OCI-LY1 (cell line): Measurements from ENCODE around the gene C17orf58.

Source experiments
- H2AFZ ChIP-seq: fragments of 200-600 bp; sonication (generic), shearing (Covaris generic); 2 replicates; pipeline ENCODE4 v1.6.0; 2014; ENCODE audit warnings: antibody characterized with exemption, mild to moderate bottlenecking, low read length
- H3F3A ChIP-seq: fragments of 200-600 bp; sonication (generic), shearing (Covaris generic); 2 replicates; pipeline ENCODE4 v1.6.0; 2014; ENCODE audit warnings: mild to moderate bottlenecking, antibody characterized with exemption, low read length, moderate library complexity; ENCODE audit not compliant: insufficient read depth
- H3K27ac ChIP-seq: fragments of 200-600 bp; sonication (generic); 2 replicates; pipeline ENCODE4 v1.5.1; 2014; ENCODE audit warnings: low read length, mixed run types, mild to moderate bottlenecking, low read depth; ENCODE audit not compliant: poor library complexity, severe bottlenecking
- H3K27me3 ChIP-seq: fragments of 200-600 bp; sonication (generic); 2 replicates; pipeline ENCODE4 v1.6.0; 2014; ENCODE audit warnings: antibody characterized with exemption, mild to moderate bottlenecking, low read length, moderate library complexity; ENCODE audit not compliant: insufficient read depth
- H3K36me3 ChIP-seq: fragments of 200-600 bp; sonication (generic); 2 replicates; pipeline ENCODE4 v1.6.1; 2014; ENCODE audit warnings: mild to moderate bottlenecking, antibody characterized with exemption, low read length, moderate library complexity, mixed read lengths; ENCODE audit not compliant: insufficient read depth
- H3K4me1 ChIP-seq: fragments of 200-600 bp; sonication (generic); 2 replicates; pipeline ENCODE4 v1.5.1; 2014; ENCODE audit warnings: mild to moderate bottlenecking, low read length, moderate library complexity; ENCODE audit not compliant: insufficient read depth, severe bottlenecking
- H3K4me2 ChIP-seq: fragments of 200-600 bp; sonication (generic), shearing (Covaris generic); 2 replicates; pipeline ENCODE4 v1.6.1; 2014; ENCODE audit warnings: low read length
- H3K4me3 ChIP-seq: fragments of 200-600 bp; sonication (generic); 2 replicates; pipeline ENCODE4 v1.5.1; 2014; ENCODE audit warnings: low read length, low read depth, mild to moderate bottlenecking, mixed read lengths; ENCODE audit not compliant: poor library complexity, severe bottlenecking
- H3K79me2 ChIP-seq: fragments of 200-600 bp; shearing (Covaris generic); 2 replicates; pipeline ENCODE4 v1.6.1; 2016; ENCODE audit warnings: mixed run types, low read length, mixed read lengths; ENCODE audit not compliant: insufficient read depth
- H3K9ac ChIP-seq: fragments of 200-600 bp; sonication (generic), shearing (Covaris generic); 2 replicates; pipeline ENCODE4 v1.6.1; 2014; ENCODE audit warnings: mild to moderate bottlenecking, low read length, mixed read lengths
- H3K9me2 ChIP-seq: fragments of 200-600 bp; sonication (generic), shearing (Covaris generic); 2 replicates; pipeline ENCODE4 v1.6.1; 2014; ENCODE audit warnings: low read depth, mild to moderate bottlenecking, low read length, mixed read lengths
- H3K9me3 ChIP-seq: fragments of 200-600 bp; shearing (Covaris generic); 2 replicates; pipeline ENCODE4 v1.6.1; 2014; ENCODE audit warnings: low read length, mixed read lengths
- H4K20me1 ChIP-seq: fragments of 200-600 bp; sonication (generic), shearing (Covaris generic); 2 replicates; pipeline ENCODE4 v1.6.0; 2016; ENCODE audit warnings: mild to moderate bottlenecking, low read length; ENCODE audit not compliant: insufficient read depth
- CTCF ChIP-seq: fragments of 200-600 bp; sonication (generic), shearing (Covaris generic); IDR thresholded peaks from 2 replicates; pipeline ENCODE4 v1.5.1; 2017; ENCODE audit warnings: mild to moderate bottlenecking, antibody characterized with exemption, low read length, moderate library complexity, mixed read lengths
- EZH2 ChIP-seq: fragments of 200-600 bp; sonication (generic), shearing (Covaris generic); IDR thresholded peaks from 2 replicates; pipeline ENCODE4 v1.8.0; 2017; ENCODE audit warnings: borderline replicate concordance, mixed run types, mild to moderate bottlenecking, antibody characterized with exemption, low read length, moderate library complexity, mixed read lengths

The C17orf58 gene

GRCh38 chr17:67992548-67993152 lies 3.6 kb downstream of the C17orf58 start:
- H3K4me2 ChIP-seq = peak overlapping the region; percentile 82
- no peaks in the 10 kb centered on the region for H3K9me3 ChIP-seq
- H3K9me2 ChIP-seq = no peaks in the 10 kb centered on the region
- no peak overlapping the region; the same call in 1 of the 2 replicates for H2AFZ ChIP-seq
- H3K27ac ChIP-seq = peak overlapping the region; percentile 76
- H3K9ac ChIP-seq = peak overlapping the region; percentile 82
- H3F3A ChIP-seq = no peaks in the 10 kb centered on the region; the same call in 1 of the 2 replicates
- no peaks in the 10 kb centered on the region for H3K27me3 ChIP-seq
- no peaks in the 10 kb centered on the region for H4K20me1 ChIP-seq
- no peaks in the 10 kb centered on the region for H3K36me3 ChIP-seq
- H3K4me3 ChIP-seq = peak overlapping the region; percentile 78
- peaks cover 35% of the 10 kb centered on the region for H3K4me1 ChIP-seq
- TF ChIP-seq CTCF (no peak), EZH2 (no peak)
- H3K79me2 ChIP-seq = no peaks in the 10 kb centered on the region

- no peaks in the 10 kb centered on the region; the same call in 1 of the 2 replicates for H3F3A ChIP-seq
- no peak overlapping the region for H3K27ac ChIP-seq
- no peak overlapping the region for H3K9ac ChIP-seq
- no peaks in the 10 kb centered on the region for H3K9me3 ChIP-seq
- H4K20me1 ChIP-seq = no peaks in the 10 kb centered on the region
- H2AFZ ChIP-seq = no peak overlapping the region
- no peak overlapping the region for H3K4me3 ChIP-seq
- no peak overlapping the region for H3K4me2 ChIP-seq
- H3K27me3 ChIP-seq = no peaks in the 10 kb centered on the region
- H3K4me1 ChIP-seq = peaks cover 29% of the 10 kb centered on the region
- H3K9me2 ChIP-seq = no peaks in the 10 kb centered on the region
- no peaks in the 10 kb centered on the region for H3K36me3 ChIP-seq
- no peak for TF ChIP-seq EZH2
- no peak for TF ChIP-seq CTCF
- H3K79me2 ChIP-seq = no peaks in the 10 kb centered on the region
Observed at GRCh38 chr17:67990909-67991308, 5.4 kb downstream of the C17orf58 start.

- H3F3A ChIP-seq = no peaks in the 10 kb centered on the region
- H3K4me1 ChIP-seq = no peaks in the 10 kb centered on the region
- no peak overlapping the region for H3K4me3 ChIP-seq
- peaks cover 32% of the 10 kb centered on the region for H3K36me3 ChIP-seq
- TF ChIP-seq EZH2 = no peak
- no peak for TF ChIP-seq CTCF
- no peaks in the 10 kb centered on the region for H3K9me2 ChIP-seq
- H3K79me2 ChIP-seq = no peaks in the 10 kb centered on the region
- H3K4me2 ChIP-seq = no peak overlapping the region
- H3K9ac ChIP-seq = no peak overlapping the region
- no peak overlapping the region for H3K27ac ChIP-seq
- H4K20me1 ChIP-seq = no peaks in the 10 kb centered on the region
- no peaks in the 10 kb centered on the region for H3K27me3 ChIP-seq
- no peak overlapping the region for H2AFZ ChIP-seq
- no peaks in the 10 kb centered on the region for H3K9me3 ChIP-seq
Observed at GRCh38 chr17:67983383-67983688, 12.9 kb downstream of the C17orf58 start.
